ENCODE data around the gene ZMYND10. TPM values are rescaled to one million over a fixed set of nuclear protein-coding genes. Genes with fewer than 3 reads are reported as not detected.
"Not testable (repeated sequence)": the region's sequence is repeated elsewhere in the genome, so short reads cannot be mapped to it uniquely, and the experiment has no call there.

ZMYND10 gene
- total RNA-seq, 1 experiment from 2014 or later: 0.43 TPM

- Histone ChIP-seq H3K36me3 (no peaks in the 10 kb centered on the region; the same call in 1 of the 2 replicates), H3K27me3 (no peaks in the 10 kb centered on the region), H3K9me3 (no peaks in the 10 kb centered on the region), H3K4me3 (no peak overlapping the region)
- DNase-seq: no peak
Observed at GRCh38 chr3:50323614-50324199, 21.8 kb downstream of the ZMYND10 start.

- Histone ChIP-seq H3K27me3 (no peaks in the 10 kb centered on the region), H3K36me3 (no peaks in the 10 kb centered on the region; the same call in none of the 2 replicates), H3K9me3 (no peaks in the 10 kb centered on the region), H3K4me3 (no peak overlapping the region)
- DNase-seq: no peak
Observed at GRCh38 chr3:50323092-50323600, 22.4 kb downstream of the ZMYND10 start.

- no peaks in the 10 kb centered on the region; the same call in none of the 2 replicates for H3K36me3 ChIP-seq
- H3K4me3 ChIP-seq: peak within 1 kb of the TSS; percentile 69
- no peaks in the 10 kb centered on the region for H3K9me3 ChIP-seq
- no peak for DNase-seq
- no peaks in the 10 kb centered on the region for H3K27me3 ChIP-seq
Observed at GRCh38 chr3:50322386-50323091, 23.0 kb downstream of the ZMYND10 start, which contains the start of gene HYAL2. TSS of gene HYAL2 (minus strand) at chr3:50322745. CDS start at chr3:50320489, 2,256 bp downstream.

GRCh38 chr3:50322115-50322385 lies 23.5 kb downstream of the ZMYND10 start:
- no peaks in the 10 kb centered on the region; the same call in none of the 2 replicates for H3K36me3 ChIP-seq
- H3K9me3 ChIP-seq: no peaks in the 10 kb centered on the region
- no peak for DNase-seq
- no peaks in the 10 kb centered on the region for H3K27me3 ChIP-seq
- peak overlapping the region; percentile 69 for H3K4me3 ChIP-seq

- Histone ChIP-seq H3K36me3 (no peaks in the 10 kb centered on the region; the same call in none of the 2 replicates), H3K9me3 (no peaks in the 10 kb centered on the region), H3K27me3 (no peaks in the 10 kb centered on the region), H3K4me3 (peak overlapping the region; percentile 69)
- DNase-seq: peak; percentile 85
Observed at GRCh38 chr3:50321336-50322114, 24.0 kb downstream of the ZMYND10 start.

GRCh38 chr3:50320853-50321335 lies 24.6 kb downstream of the ZMYND10 start:
- H3K4me3 ChIP-seq: peak overlapping the region; percentile 69
- H3K36me3 ChIP-seq: no peaks in the 10 kb centered on the region; the same call in none of the 2 replicates
- peak; percentile 64 for DNase-seq
- no peaks in the 10 kb centered on the region for H3K9me3 ChIP-seq
- H3K27me3 ChIP-seq: no peaks in the 10 kb centered on the region

- Histone ChIP-seq H3K36me3 (no peaks in the 10 kb centered on the region; the same call in none of the 2 replicates), H3K27me3 (no peaks in the 10 kb centered on the region), H3K4me3 (peak overlapping the region; percentile 69), H3K9me3 (no peaks in the 10 kb centered on the region)
- DNase-seq: no peak
Observed at GRCh38 chr3:50319894-50320625, 25.5 kb downstream of the ZMYND10 start.

GRCh38 chr3:50319181-50319893 lies 26.2 kb downstream of the ZMYND10 start:
- no peaks in the 10 kb centered on the region for H3K9me3 ChIP-seq
- no peak overlapping the region for H3K4me3 ChIP-seq
- no peaks in the 10 kb centered on the region for H3K27me3 ChIP-seq
- no peaks in the 10 kb centered on the region; the same call in none of the 2 replicates for H3K36me3 ChIP-seq
- no peak for DNase-seq

- DNase-seq: no peak
Observed at GRCh38 chr3:50318615-50319014, 26.9 kb downstream of the ZMYND10 start.

GRCh38 chr3:50318163-50318562 lies 27.4 kb downstream of the ZMYND10 start:
- DNase-seq: no peak
- Histone ChIP-seq H3K36me3 (no peaks in the 10 kb centered on the region; the same call in none of the 2 replicates), H3K4me3 (no peak overlapping the region), H3K9me3 (no peaks in the 10 kb centered on the region), H3K27me3 (no peaks in the 10 kb centered on the region)

More at GRCh38 chr3:50318615-50319014, 26.9 kb downstream of the ZMYND10 start:
- no peak overlapping the region for H3K4me3 ChIP-seq
- no peaks in the 10 kb centered on the region for H3K27me3 ChIP-seq
- H3K9me3 ChIP-seq: no peaks in the 10 kb centered on the region
- no peaks in the 10 kb centered on the region; the same call in none of the 2 replicates for H3K36me3 ChIP-seq

- Histone ChIP-seq H3K4me3 (no peak overlapping the region), H3K36me3 (no peaks in the 10 kb centered on the region; the same call in none of the 2 replicates), H3K27me3 (no peaks in the 10 kb centered on the region), H3K9me3 (no peaks in the 10 kb centered on the region)
- DNase-seq: no peak
Observed at GRCh38 chr3:50317300-50317699, 28.2 kb downstream of the ZMYND10 start.

- DNase-seq: no peak
- H3K9me3 ChIP-seq: no peaks in the 10 kb centered on the region
- no peaks in the 10 kb centered on the region; the same call in none of the 2 replicates for H3K36me3 ChIP-seq
- H3K4me3 ChIP-seq: no peak overlapping the region
- H3K27me3 ChIP-seq: no peaks in the 10 kb centered on the region
Observed at GRCh38 chr3:50316657-50317242, 28.8 kb downstream of the ZMYND10 start.

GRCh38 chr3:50314816-50315215 lies 30.7 kb downstream of the ZMYND10 start:
- H3K36me3 ChIP-seq: no peaks in the 10 kb centered on the region; the same call in none of the 2 replicates
- DNase-seq: no peak
- no peaks in the 10 kb centered on the region for H3K9me3 ChIP-seq
- no peaks in the 10 kb centered on the region for H3K27me3 ChIP-seq
- no peak overlapping the region for H3K4me3 ChIP-seq

GRCh38 chr3:50314342-50314741 lies 31.2 kb downstream of the ZMYND10 start:
- no peaks in the 10 kb centered on the region for H3K9me3 ChIP-seq
- no peaks in the 10 kb centered on the region for H3K27me3 ChIP-seq
- DNase-seq: no peak
- H3K4me3 ChIP-seq: no peak overlapping the region
- no peaks in the 10 kb centered on the region; the same call in none of the 2 replicates for H3K36me3 ChIP-seq

- not testable (repeated sequence) for H3K4me3 ChIP-seq, DNase-seq, H3K27me3 ChIP-seq, H3K9me3 ChIP-seq, H3K36me3 ChIP-seq
Observed at GRCh38 chr3:50312041-50312440, 33.5 kb downstream of the ZMYND10 start.

Measured in MG63 (cell line).